ENCODE data around the gene LLPH. TPM values are rescaled to one million over a fixed set of nuclear protein-coding genes. Genes with fewer than 3 reads are reported as not detected.

The LLPH gene
- total and polyA plus RNA-seq, 4 donors: 6.6 to 28.1 (median 19.2) TPM

DNA sequence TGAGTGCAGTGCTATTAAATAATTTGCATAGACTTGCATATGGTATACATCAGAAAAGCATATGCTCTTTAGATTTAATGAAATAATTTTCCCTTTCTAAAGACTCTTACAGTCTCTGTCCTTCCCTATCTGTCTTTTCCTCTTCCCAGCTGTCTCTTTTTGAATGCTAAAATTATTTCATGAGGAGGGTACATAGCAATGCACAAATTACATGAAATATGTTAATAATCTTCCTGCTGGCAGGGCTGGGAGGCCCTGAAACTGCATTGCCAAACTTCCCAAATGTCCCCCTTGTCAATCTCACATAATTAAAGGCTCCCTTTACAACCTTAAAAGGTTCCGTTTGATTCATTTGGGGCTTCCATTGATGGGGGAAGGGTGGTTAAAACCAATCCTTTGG, 22.2 kb downstream of the LLPH start:
- Histone ChIP-seq H3K4me3 (ENCODE audit: low read depth, low read length) (no peak overlapping the region), H3K36me3 (ENCODE audit: control insufficient read depth, insufficient read depth, low read length) (no peaks in the 10 kb centered on the region), H3K9me3 (ENCODE audit: control insufficient read depth, insufficient read depth, low read length) (no peaks in the 10 kb centered on the region), H3K4me1 (ENCODE audit: control insufficient read depth, insufficient read depth, low read length) (no peaks in the 10 kb centered on the region), H3K27me3 (ENCODE audit: control insufficient read depth, insufficient read depth, low read length) (no peaks in the 10 kb centered on the region), H3K27ac (ENCODE audit: low read depth, low read length) (no peak overlapping the region)
- DNase-seq (ENCODE audit: low read depth in 4 of 6, low spot score in 6 of 6): peak in 1 of 6 donors; percentile 71
- WGBS (ENCODE audit: insufficient coverage): no CpG with 5 or more reads among the region's 1 CpG

DNA sequence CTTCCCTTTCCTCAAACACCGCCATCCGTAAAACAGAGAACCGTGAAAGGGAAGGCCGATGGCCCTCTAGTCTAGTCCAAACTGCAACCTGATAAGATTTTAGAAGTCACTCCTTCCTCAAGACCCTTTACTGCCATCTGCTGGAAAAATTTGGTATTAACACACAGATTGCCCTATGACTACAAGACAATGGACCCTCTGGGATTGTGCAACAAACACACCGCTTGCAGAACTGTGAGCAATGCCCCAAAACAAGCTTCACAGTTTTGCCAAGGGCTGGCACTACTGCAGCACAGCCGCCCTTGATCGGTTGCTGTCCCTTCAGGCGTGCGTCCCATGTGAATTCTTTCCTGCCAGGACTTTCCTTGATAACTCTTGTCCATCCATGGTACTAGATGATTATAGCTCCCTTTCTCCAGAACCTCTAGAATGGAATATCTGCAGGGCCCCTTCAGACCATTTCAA, 23.1 kb downstream of the LLPH start:
- Histone ChIP-seq H3K4me1 (ENCODE audit: control insufficient read depth, insufficient read depth, low read length) (no peaks in the 10 kb centered on the region), H3K9me3 (ENCODE audit: control insufficient read depth, insufficient read depth, low read length) (no peaks in the 10 kb centered on the region), H3K36me3 (ENCODE audit: control insufficient read depth, insufficient read depth, low read length) (no peaks in the 10 kb centered on the region), H3K27ac (ENCODE audit: low read depth, low read length) (no peak overlapping the region), H3K27me3 (ENCODE audit: control insufficient read depth, insufficient read depth, low read length) (no peaks in the 10 kb centered on the region), H3K4me3 (ENCODE audit: low read depth, low read length) (no peak overlapping the region)
- peak; percentile 64 to 95 (median 71) for DNase-seq (ENCODE audit: low read depth in 4 of 6, low spot score in 6 of 6)
- WGBS (ENCODE audit: insufficient coverage): 22% methylated on average over 9 of the region's 9 CpGs

- H3K36me3 ChIP-seq (ENCODE audit: control insufficient read depth, insufficient read depth, low read length): no peaks in the 10 kb centered on the region
- H3K4me1 ChIP-seq (ENCODE audit: control insufficient read depth, insufficient read depth, low read length): no peaks in the 10 kb centered on the region
- no peaks in the 10 kb centered on the region for H3K27me3 ChIP-seq (ENCODE audit: control insufficient read depth, insufficient read depth, low read length)
- DNase-seq (ENCODE audit: low read depth in 4 of 6, low spot score in 6 of 6): no peak
- H3K27ac ChIP-seq (ENCODE audit: low read depth, low read length): no peak overlapping the region
- 90% methylated on average over 1 of the region's 3 CpGs for WGBS (ENCODE audit: insufficient coverage)
- H3K9me3 ChIP-seq (ENCODE audit: control insufficient read depth, insufficient read depth, low read length): no peaks in the 10 kb centered on the region
- H3K4me3 ChIP-seq (ENCODE audit: low read depth, low read length): no peak overlapping the region
Measured at GRCh38 chr12:66103016-66103913, 27.3 kb downstream of the LLPH start.

GRCh38 chr12:66092559-66093269, 37.8 kb downstream of the LLPH start:
- no peaks in the 10 kb centered on the region for H3K4me1 ChIP-seq (ENCODE audit: control insufficient read depth, insufficient read depth, low read length)
- peak in 1 of 6 donors; percentile 16 for DNase-seq (ENCODE audit: low read depth in 4 of 6, low spot score in 6 of 6)
- H3K4me3 ChIP-seq (ENCODE audit: low read depth, low read length): no peak overlapping the region
- WGBS (ENCODE audit: insufficient coverage): no CpG with 5 or more reads among the region's 1 CpG
- H3K27me3 ChIP-seq (ENCODE audit: control insufficient read depth, insufficient read depth, low read length): no peaks in the 10 kb centered on the region
- no peaks in the 10 kb centered on the region for H3K9me3 ChIP-seq (ENCODE audit: control insufficient read depth, insufficient read depth, low read length)
- H3K36me3 ChIP-seq (ENCODE audit: control insufficient read depth, insufficient read depth, low read length): no peaks in the 10 kb centered on the region
- H3K27ac ChIP-seq (ENCODE audit: low read depth, low read length): no peak overlapping the region

- no peak for DNase-seq (ENCODE audit: low read depth in 4 of 6, low spot score in 6 of 6)
- H3K4me1 ChIP-seq (ENCODE audit: control insufficient read depth, insufficient read depth, low read length): no peaks in the 10 kb centered on the region
- no peak overlapping the region for H3K4me3 ChIP-seq (ENCODE audit: low read depth, low read length)
- 80% methylated on average over 2 of the region's 4 CpGs for WGBS (ENCODE audit: insufficient coverage)
- no peaks in the 10 kb centered on the region for H3K27me3 ChIP-seq (ENCODE audit: control insufficient read depth, insufficient read depth, low read length)
- H3K36me3 ChIP-seq (ENCODE audit: control insufficient read depth, insufficient read depth, low read length): no peaks in the 10 kb centered on the region
- no peaks in the 10 kb centered on the region for H3K9me3 ChIP-seq (ENCODE audit: control insufficient read depth, insufficient read depth, low read length)
- H3K27ac ChIP-seq (ENCODE audit: low read depth, low read length): no peak overlapping the region
Measured at GRCh38 chr12:66090157-66090556, 40.4 kb downstream of the LLPH start.

DNA sequence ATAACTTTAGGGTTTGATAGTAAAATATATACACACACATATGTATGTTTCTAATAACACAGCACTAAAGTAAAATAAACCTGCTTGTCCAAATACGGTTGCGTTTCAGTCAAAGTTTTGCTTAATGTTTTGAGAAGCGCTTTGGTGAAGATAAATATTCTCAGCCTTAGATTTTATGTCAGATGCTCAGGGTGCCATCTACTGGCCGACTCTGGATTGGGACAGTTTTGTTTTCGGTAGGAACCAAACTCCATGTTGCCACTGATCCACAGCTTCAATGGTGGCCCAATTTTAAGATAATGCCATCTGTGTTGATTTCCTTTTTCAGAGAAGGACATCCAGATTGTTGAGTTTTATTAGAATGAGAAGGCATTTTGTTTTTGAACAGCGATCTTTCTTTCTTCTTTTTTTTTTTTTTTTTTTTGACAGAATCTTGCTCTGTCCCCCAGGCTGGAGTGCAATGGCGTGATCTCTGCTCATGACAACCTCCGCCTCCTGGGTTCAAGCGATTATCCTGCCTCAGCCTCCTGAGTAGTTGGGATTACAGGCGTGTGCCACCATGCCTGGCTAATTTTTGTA, 43.1 kb downstream of the LLPH start:
- H3K9me3 ChIP-seq (ENCODE audit: control insufficient read depth, insufficient read depth, low read length): no peaks in the 10 kb centered on the region
- no peak overlapping the region for H3K27ac ChIP-seq (ENCODE audit: low read depth, low read length)
- H3K4me1 ChIP-seq (ENCODE audit: control insufficient read depth, insufficient read depth, low read length): no peaks in the 10 kb centered on the region
- H3K4me3 ChIP-seq (ENCODE audit: low read depth, low read length): no peak overlapping the region
- 0% methylated on average over 1 of the region's 10 CpGs for WGBS (ENCODE audit: insufficient coverage)
- H3K27me3 ChIP-seq (ENCODE audit: control insufficient read depth, insufficient read depth, low read length): no peaks in the 10 kb centered on the region
- DNase-seq (ENCODE audit: low read depth in 4 of 6, low spot score in 6 of 6): peak; percentile 53 to 94 (median 68)
- H3K36me3 ChIP-seq (ENCODE audit: control insufficient read depth, insufficient read depth, low read length): no peaks in the 10 kb centered on the region

DNA sequence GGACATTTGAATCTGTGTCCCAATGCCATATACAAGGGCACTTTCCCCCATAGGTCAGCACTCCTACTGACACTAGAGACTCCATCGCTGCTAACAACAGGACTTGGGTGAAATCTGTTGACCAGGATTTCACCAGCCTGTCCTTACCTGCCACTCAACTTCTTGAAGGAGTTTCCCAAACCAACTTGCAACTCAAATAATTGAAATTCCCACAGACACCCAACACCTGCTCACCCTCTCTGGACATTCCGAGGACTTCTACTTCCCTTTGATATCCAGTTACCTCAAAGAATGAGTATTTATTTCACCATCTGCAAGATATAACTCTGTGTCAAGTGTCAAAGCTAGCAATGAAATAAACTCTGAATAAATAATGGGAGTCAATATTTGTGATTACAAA, 44.6 kb downstream of the LLPH start:
- Histone ChIP-seq H3K27me3 (ENCODE audit: control insufficient read depth, insufficient read depth, low read length) (no peaks in the 10 kb centered on the region), H3K4me3 (ENCODE audit: low read depth, low read length) (no peak overlapping the region), H3K36me3 (ENCODE audit: control insufficient read depth, insufficient read depth, low read length) (no peaks in the 10 kb centered on the region), H3K4me1 (ENCODE audit: control insufficient read depth, insufficient read depth, low read length) (no peaks in the 10 kb centered on the region), H3K9me3 (ENCODE audit: control insufficient read depth, insufficient read depth, low read length) (no peaks in the 10 kb centered on the region), H3K27ac (ENCODE audit: low read depth, low read length) (no peak overlapping the region)
- 100% methylated on average over 1 of the region's 2 CpGs for WGBS (ENCODE audit: insufficient coverage)
- DNase-seq (ENCODE audit: low read depth in 4 of 6, low spot score in 6 of 6): no peak

- Histone ChIP-seq H3K9me3 (ENCODE audit: control insufficient read depth, insufficient read depth, low read length) (no peaks in the 10 kb centered on the region), H3K4me3 (ENCODE audit: low read depth, low read length) (no peak overlapping the region), H3K27ac (ENCODE audit: low read depth, low read length) (no peak overlapping the region), H3K27me3 (ENCODE audit: control insufficient read depth, insufficient read depth, low read length) (no peaks in the 10 kb centered on the region), H3K36me3 (ENCODE audit: control insufficient read depth, insufficient read depth, low read length) (no peaks in the 10 kb centered on the region), H3K4me1 (ENCODE audit: control insufficient read depth, insufficient read depth, low read length) (no peaks in the 10 kb centered on the region)
- no CpG with 5 or more reads among the region's 1 CpG for WGBS (ENCODE audit: insufficient coverage)
- no peak for DNase-seq (ENCODE audit: low read depth in 4 of 6, low spot score in 6 of 6)
Measured at GRCh38 chr12:66085213-66085612, 45.3 kb downstream of the LLPH start.

GRCh38 chr12:66083766-66084165, 46.8 kb downstream of the LLPH start:
- H3K9me3 ChIP-seq (ENCODE audit: control insufficient read depth, insufficient read depth, low read length): no peaks in the 10 kb centered on the region
- no peak overlapping the region for H3K4me3 ChIP-seq (ENCODE audit: low read depth, low read length)
- no CpG with 5 or more reads among the region's 1 CpG for WGBS (ENCODE audit: insufficient coverage)
- H3K36me3 ChIP-seq (ENCODE audit: control insufficient read depth, insufficient read depth, low read length): no peaks in the 10 kb centered on the region
- no peak overlapping the region for H3K27ac ChIP-seq (ENCODE audit: low read depth, low read length)
- no peaks in the 10 kb centered on the region for H3K27me3 ChIP-seq (ENCODE audit: control insufficient read depth, insufficient read depth, low read length)
- DNase-seq (ENCODE audit: low read depth in 4 of 6, low spot score in 6 of 6): no peak
- H3K4me1 ChIP-seq (ENCODE audit: control insufficient read depth, insufficient read depth, low read length): no peaks in the 10 kb centered on the region
